Frontal cortex (tissue), 4 donors: Measurements from ENCODE around the gene CDC42BPA. TPM values are rescaled to one million over a fixed set of nuclear protein-coding genes. Genes with fewer than 3 reads are reported as not detected.
"Not testable (repeated sequence)": the region's sequence is repeated elsewhere in the genome, so short reads cannot be mapped to it uniquely, and the experiment has no call there.

Experiments used
- DNase-seq, 2 donors: peaks; one replicate each; pipeline ENCODE4 v3.0.0; 2012; ENCODE audit warnings: low spot score in 2 of 2
- FAIRE-seq: peaks from 2 replicates; lab custom pipeline; 2012; peaks lifted over from hg19 to GRCh38; lab: Jason Lieb, UNC
- total RNA-seq: library from RNA; depleted of rRNA; stranded (reverse); fragments of >200 nt; gene quantifications from one replicate; pipeline ENCODE4 v1.2.3, GENCODE V29; 2014
- donor health status: control.
- donor health status: control.
- donor health status: control.

Gene CDC42BPA
- total RNA-seq, 1 donor from 2014 or later, result 154 TPM

- DNase-seq (no peak), FAIRE-seq (no peak)
Measured at GRCh38 chr1:227033880-227034279, 284.4 kb downstream of the CDC42BPA start.

DNA sequence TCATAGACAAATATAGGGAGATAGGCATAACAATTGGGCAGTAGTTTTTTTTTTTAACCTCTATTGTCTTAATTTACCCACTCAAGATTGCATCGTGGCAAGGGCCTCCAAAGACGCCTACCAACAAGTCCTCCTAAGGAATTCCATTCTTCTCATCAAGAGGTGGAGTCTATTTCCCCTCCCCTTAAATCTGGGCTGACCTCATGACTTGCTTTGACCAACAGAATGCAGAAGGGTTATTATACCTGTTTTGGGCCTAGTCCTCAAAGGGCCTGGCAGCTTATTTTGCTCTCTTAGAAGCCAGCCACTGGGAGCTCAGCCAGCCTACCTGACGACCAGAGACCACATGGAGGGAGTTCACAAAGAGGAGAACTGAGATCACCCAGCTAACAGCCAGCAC is 285.9 kb downstream of the CDC42BPA start:
- DNase-seq (no peak), FAIRE-seq (no peak)

GRCh38 chr1:227016990-227017389 is 301.3 kb downstream of the CDC42BPA start:
- no peak for FAIRE-seq
- DNase-seq, result no peak

GRCh38 chr1:227010645-227011044 is 307.6 kb downstream of the CDC42BPA start:
- DNase-seq (no peak), FAIRE-seq (no peak)

DNA sequence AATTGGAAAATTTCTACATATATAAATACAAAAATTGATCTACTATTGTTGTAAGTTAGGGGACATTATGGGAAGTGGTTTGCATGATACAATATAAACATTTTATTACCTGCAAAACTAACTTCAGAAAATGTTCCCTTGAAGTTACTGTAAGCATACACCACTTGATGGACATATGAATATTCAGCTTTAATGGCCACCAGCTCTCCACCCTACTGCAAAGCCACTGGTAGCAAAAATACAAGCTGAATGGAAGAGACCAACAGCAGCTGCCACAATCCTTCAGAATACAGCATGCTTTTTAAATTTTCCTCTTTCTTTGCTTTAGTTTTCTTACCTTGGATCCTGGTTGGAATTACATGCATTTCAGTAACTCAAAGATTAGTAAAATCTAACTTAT is 308.4 kb downstream of the CDC42BPA start:
- no peak for FAIRE-seq

GRCh38 chr1:227006226-227006796 is 312.0 kb downstream of the CDC42BPA start:
- FAIRE-seq (no peak), DNase-seq (no peak)

More for the DNA sequence above, 308.4 kb downstream of the CDC42BPA start:
- DNase-seq, result no peak

DNA sequence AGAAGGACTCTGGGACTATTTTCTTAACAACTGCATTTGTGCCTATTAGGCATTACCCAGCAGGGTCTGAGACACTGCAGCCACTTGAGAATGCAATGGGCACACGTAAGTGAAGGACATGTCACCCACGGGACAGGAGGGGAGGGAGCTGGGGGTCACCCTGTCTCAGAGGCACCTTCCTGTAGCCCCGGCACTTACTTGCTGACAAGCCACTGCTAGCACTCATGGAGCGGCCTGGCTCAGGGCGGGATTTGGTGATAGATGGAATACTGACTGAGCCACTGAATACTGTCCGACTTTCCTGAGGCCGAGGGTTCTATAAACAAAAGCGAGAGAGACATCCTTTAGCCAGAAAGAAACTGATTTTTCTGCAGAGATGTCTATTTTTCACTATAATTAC is 313.5 kb downstream of the CDC42BPA start:
- no peak for FAIRE-seq
- DNase-seq, result no peak

DNA sequence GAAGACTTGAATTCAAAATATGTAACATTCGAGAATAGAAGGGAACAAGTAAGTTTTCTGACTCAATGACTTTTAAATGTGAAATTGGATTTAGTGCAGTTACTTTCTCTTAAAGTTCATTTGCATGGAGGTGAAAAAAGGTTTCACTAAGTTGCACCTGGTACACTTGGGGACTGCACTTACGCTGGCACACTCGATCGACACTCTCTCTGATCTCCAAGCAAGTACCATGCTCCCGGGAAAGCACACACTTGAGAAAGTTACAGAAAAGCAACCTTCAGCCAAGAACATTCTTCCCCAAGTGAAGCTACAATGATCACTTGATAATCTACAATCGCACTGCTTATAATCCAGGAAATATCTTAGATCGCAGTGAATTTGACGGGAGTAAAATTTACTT is 315.1 kb downstream of the CDC42BPA start:
- no peak for FAIRE-seq
- DNase-seq, result no peak

GRCh38 chr1:227002531-227003049 is 315.7 kb downstream of the CDC42BPA start:
- FAIRE-seq (no peak), DNase-seq (no peak)

- FAIRE-seq, DNase-seq: not testable (repeated sequence)
Measured at GRCh38 chr1:226999579-226999978, 318.7 kb downstream of the CDC42BPA start.

- FAIRE-seq (no peak), DNase-seq (no peak)
Measured at GRCh38 chr1:226995365-226996332, 322.6 kb downstream of the CDC42BPA start.

- FAIRE-seq, result no peak
Measured at GRCh38 chr1:226994586-226995364, 323.5 kb downstream of the CDC42BPA start.

GRCh38 chr1:226993814-226994585 is 324.3 kb downstream of the CDC42BPA start:
- FAIRE-seq, result no peak
- DNase-seq, result peak in 1 of 2 donors; percentile 24

More at GRCh38 chr1:226994586-226995364, 323.5 kb downstream of the CDC42BPA start:
- DNase-seq, result peak in 1 of 2 donors; percentile 25

DNA sequence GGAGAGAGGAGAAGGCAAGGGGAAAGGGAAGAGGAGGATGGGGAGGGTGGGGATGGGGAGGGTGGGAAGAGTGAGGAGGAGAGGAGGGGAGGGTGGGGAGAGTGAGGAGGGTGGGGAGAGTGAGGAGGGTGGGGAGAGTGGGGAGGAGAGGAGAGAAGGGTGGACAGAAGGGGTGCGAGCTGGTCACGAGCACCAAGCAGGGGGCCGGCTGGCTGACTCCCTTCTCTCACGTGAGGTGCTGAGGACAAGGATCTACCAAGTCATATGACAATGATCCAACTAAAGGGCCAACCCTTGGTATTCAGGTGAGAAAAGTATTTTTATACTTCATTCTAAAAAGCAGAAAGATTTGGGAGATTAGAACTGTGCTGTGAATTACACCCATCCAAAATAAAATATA is 326.4 kb downstream of the CDC42BPA start:
- FAIRE-seq (no peak), DNase-seq (no peak)

DNA sequence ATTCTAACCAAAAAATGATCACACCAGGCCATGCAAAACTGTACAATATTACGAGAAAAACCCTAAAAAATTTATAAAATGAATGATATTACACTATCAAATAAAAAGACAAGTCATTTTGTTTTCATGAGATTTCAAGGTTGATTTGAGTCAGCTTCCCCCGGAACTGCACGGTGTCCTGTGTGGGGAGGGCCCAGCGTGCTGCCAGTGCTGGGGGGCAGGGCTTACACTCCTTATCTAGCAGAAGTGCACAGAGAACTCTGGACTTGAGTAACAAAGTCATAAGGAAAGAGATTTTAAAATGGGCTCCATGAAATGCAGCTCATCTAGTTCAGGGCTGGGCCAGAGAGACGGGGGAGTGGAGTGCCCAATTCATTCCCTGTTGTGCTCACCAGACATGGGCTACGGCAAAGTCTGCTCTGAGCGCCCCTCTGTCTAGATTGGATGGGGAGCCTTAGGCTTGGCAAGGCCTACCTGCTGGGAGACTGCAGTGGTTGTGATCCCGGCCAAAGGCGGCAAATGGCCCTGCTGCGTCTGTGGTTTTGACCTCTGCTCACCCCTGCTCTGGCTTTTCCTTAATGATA is 328.1 kb downstream of the CDC42BPA start:
- FAIRE-seq, result no peak
- peak in 1 of 2 donors; percentile 3 for DNase-seq

DNA sequence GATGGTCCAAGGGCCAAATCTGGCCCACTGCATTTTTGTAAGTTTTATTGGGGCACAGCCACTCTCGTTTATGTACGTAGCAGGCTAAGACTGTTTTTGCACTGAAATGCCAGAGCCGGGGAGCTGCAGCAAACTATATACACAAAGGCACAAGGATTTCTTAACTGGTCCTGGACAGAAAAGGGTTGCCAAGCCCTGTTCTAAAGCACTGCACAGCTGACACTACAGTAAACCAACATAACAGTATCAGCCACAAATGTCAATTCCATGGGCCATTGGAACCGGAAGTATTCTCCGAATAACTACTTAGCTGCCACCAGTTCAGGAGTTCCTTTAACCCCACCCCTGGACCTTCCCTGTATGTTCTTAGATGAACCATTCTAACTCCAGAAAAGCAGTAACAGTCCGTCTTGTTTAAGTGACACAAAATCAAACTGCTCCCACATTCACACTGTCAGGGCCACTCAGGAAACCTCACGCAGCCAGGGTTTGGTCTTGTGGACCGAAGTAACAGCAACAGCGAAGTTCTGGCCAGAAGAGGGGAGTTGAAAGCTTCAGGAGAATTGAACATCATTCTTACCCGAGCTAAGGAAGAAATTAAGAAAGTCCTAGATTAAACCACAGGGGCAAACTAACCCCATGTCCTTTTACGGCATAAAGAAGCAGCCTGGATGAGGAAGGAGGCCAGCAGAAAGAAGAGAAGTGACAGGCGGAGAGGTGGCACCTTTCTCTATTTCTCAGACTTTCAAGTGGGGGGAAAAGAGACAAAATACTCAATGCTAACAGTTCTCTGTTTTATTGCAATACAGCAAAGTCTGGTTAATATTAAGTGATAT is 329.0 kb downstream of the CDC42BPA start:
- peak in 1 of 2 donors; percentile 4 for DNase-seq
- no peak for FAIRE-seq

DNA sequence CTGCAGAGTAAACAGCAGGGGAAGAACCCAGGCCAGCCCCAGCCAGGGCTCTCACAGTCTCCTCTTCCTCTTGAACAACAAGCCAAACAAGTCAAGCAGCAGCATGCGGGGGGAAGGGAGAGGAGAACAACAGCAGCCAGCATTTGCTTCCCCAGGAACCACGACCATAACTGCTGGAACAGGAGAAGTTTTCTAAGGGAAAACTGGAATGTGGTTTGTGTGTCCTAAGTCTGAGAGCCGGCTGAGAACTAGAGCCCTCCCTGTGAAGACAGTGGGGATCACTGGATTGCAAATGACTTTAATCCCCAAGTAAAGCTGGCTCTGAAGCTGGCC is 330.0 kb downstream of the CDC42BPA start:
- FAIRE-seq (no peak), DNase-seq (peak; percentile 16 to 34)

- peak in 1 of 2 donors; percentile 8 for DNase-seq
- no peak for FAIRE-seq
Measured at GRCh38 chr1:226987623-226988333, 330.5 kb downstream of the CDC42BPA start.
